Tibial artery (tissue), 4 donors: ENCODE measurements around the gene GRIK4.

Source experiments
- DNase-seq, 2 donors: peaks; one replicate each; pipeline ENCODE4 v3.0.0-alpha.2; 2019
- H3K27ac ChIP-seq, 2 donors: fragments of 200-600 bp; sonication (generic) in 1 of 2; 1 replicate in 1 of 2; 2 replicates in 1 of 2; pipeline ENCODE4 v1.5.1; 2018 to 2019; ENCODE audit warnings: mild to moderate bottlenecking in 1 of 2
- H3K27me3 ChIP-seq, 2 donors: fragments of 200-600 bp; sonication (generic) in 1 of 2; one replicate each; pipeline versions ENCODE4 v1.5.1 to v1.6.0; 2016 to 2019
- H3K36me3 ChIP-seq, 3 donors: fragments of 200-600 bp; sonication (generic) in 2 of 3; one replicate each; pipeline ENCODE4 v1.5.1; 2016 to 2019; ENCODE audit warnings: mild to moderate bottlenecking in 2 of 3
- H3K4me1 ChIP-seq, 4 donors: fragments of 200-600 bp; sonication (generic) in 2 of 4; 1 replicate in 3 of 4; 2 replicates in 1 of 4; pipeline ENCODE4 v1.5.1; 2016 to 2019
- H3K4me3 ChIP-seq, 2 donors: fragments of 200-600 bp; sonication (generic) in 1 of 2; 1 replicate in 1 of 2; 2 replicates in 1 of 2; pipeline ENCODE4 v1.5.1; 2018 to 2019; ENCODE audit warnings: mild to moderate bottlenecking in 2 of 2
- H3K9me3 ChIP-seq, 3 donors: fragments of 200-600 bp; sonication (generic) in 1 of 3; one replicate each; pipeline ENCODE4 v1.5.1; 2016 to 2019
- intact Hi-C: fragments of 100-400 bp; cut with DNase I; formaldehyde crosslinking; loops from one replicate; pipeline ENCODE4 v1.15.0; 2023; ENCODE audit warnings: low total_unique reads
- TF ChIP-seq, protein P1 (sequence below), 2 experiments: fragments of 200-600 bp in 1 of 2; fragments of 450-650 bp in 1 of 2; IDR thresholded peaks; one replicate each; pipeline ENCODE4 v1.5.1; 2017 to 2019; ENCODE audit warnings: antibody characterized with exemption in 2 of 2, mild to moderate bottlenecking in 1 of 2, moderate library complexity in 1 of 2

GRIK4 gene

DNA sequence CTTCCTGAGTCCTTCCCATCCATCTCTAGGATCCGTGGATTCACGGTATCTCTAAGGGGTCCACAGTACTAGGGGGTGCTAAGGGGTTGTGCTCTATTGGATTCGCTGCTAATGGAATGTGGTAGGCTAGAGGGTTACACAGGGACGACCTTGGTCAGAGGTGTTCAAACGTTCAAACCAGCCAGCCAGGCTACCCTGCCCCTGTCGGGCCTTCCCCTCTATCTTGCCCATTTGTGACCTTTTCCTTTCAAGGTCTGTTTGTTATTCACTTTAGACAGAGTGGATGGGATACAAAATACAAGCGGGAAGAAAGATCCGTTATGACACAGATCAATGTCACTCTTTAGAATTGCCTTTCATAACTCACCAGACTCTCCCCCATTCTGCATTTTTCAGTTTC lies 306.5 kb downstream of the GRIK4 start:
- Histone ChIP-seq H3K36me3 (no peaks in the 10 kb centered on the region), H3K4me1 (peaks cover 0 to 23% (median 3%) of the 10 kb centered on the region in 4 donors), H3K27me3 (peaks cover 0 to 12% of the 10 kb centered on the region in 2 donors), H3K27ac (no peak overlapping the region), H3K4me3 (no peak overlapping the region), H3K9me3 (no peaks in the 10 kb centered on the region)
- intact Hi-C loops, result no loop called here
- DNase-seq, result no peak
- TF ChIP-seq, protein P1, sequence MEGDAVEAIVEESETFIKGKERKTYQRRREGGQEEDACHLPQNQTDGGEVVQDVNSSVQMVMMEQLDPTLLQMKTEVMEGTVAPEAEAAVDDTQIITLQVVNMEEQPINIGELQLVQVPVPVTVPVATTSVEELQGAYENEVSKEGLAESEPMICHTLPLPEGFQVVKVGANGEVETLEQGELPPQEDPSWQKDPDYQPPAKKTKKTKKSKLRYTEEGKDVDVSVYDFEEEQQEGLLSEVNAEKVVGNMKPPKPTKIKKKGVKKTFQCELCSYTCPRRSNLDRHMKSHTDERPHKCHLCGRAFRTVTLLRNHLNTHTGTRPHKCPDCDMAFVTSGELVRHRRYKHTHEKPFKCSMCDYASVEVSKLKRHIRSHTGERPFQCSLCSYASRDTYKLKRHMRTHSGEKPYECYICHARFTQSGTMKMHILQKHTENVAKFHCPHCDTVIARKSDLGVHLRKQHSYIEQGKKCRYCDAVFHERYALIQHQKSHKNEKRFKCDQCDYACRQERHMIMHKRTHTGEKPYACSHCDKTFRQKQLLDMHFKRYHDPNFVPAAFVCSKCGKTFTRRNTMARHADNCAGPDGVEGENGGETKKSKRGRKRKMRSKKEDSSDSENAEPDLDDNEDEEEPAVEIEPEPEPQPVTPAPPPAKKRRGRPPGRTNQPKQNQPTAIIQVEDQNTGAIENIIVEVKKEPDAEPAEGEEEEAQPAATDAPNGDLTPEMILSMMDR (IDR thresholded peaks at IDR 0.05), result no peak

DNA sequence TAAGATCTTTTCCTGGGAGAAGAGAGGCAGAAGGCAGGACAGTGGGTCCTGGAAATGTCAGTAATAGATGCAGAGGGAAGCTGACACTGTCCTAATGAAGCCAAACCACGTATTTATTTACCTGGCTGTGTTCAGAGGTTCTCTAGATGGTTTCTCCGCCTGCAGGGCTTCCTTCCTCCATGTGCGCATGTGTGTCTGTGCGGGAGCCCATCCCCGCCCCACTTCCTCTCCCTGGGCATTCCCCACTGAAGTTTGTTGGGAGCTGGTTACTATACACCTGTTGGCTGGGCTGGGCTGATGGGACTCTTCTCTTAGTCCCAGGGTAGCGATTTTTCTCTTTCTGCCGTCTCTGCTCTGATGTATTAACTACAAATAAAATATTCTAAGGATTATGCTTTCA lies 307.5 kb downstream of the GRIK4 start:
- no peaks in the 10 kb centered on the region for H3K9me3 ChIP-seq
- H3K4me3 ChIP-seq, result no peak overlapping the region
- TF ChIP-seq, protein P1 (IDR thresholded peaks at IDR 0.05), result no peak
- no peaks in the 10 kb centered on the region for H3K36me3 ChIP-seq
- DNase-seq, result no peak
- H3K27me3 ChIP-seq, result peaks cover 0 to 17% of the 10 kb centered on the region in 2 donors
- intact Hi-C loops, result no loop called here
- H3K27ac ChIP-seq, result no peak overlapping the region
- H3K4me1 ChIP-seq, result peaks cover 0 to 23% (median 3%) of the 10 kb centered on the region in 4 donors

DNA sequence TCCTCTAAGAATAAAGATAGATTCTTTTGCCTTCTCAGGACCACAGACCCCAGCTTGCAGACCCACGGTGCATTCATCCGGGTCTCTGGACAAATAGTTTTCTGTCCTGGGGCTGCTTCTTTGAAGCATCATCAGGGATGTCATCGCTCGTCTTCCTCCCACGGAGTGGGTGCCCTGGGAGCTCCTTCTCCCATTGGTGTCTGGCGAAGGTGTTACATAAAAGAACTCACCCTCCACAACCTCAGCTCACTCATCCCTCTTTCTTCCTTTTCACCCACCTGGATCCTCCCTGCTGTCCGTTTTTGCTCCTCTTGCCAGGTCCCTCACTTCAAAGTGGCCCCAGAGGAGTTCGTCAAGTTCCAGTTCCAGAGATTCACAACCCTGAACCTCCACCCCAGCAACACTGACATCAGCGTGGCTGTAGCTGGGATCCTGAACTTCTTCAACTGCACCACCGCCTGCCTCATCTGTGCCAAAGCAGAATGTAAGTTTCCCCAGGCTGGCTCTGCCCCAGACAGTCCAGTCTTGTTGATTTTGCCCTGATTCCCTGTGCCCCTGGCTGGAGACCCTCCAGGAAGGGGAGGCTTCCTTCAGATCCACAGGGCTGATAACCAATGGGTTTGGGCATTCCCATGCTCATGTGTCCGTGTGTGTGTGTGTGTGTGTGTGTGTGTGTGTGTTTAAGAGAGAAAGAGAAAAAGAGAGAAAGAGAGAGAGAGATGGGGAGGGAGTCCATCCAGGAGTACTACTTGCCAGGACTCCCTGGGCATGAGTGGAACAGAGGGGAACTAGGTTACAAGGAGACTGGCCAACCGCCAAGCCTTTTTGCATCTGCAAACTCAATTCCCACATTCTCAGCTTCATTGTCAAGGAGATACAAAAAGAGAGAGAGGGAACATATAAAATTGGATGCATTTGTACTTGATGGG lies 308.2 kb downstream of the GRIK4 start:
- intact Hi-C loops, result no loop called here
- DNase-seq, result no peak
- no peak overlapping the region for H3K4me3 ChIP-seq
- no peaks in the 10 kb centered on the region for H3K9me3 ChIP-seq
- H3K36me3 ChIP-seq, result no peaks in the 10 kb centered on the region
- H3K27me3 ChIP-seq, result peaks cover 0 to 17% of the 10 kb centered on the region in 2 donors
- peaks cover 0 to 23% (median 3%) of the 10 kb centered on the region in 4 donors for H3K4me1 ChIP-seq
- TF ChIP-seq, protein P1 (IDR thresholded peaks at IDR 0.05), result no peak
- no peak overlapping the region for H3K27ac ChIP-seq

DNA sequence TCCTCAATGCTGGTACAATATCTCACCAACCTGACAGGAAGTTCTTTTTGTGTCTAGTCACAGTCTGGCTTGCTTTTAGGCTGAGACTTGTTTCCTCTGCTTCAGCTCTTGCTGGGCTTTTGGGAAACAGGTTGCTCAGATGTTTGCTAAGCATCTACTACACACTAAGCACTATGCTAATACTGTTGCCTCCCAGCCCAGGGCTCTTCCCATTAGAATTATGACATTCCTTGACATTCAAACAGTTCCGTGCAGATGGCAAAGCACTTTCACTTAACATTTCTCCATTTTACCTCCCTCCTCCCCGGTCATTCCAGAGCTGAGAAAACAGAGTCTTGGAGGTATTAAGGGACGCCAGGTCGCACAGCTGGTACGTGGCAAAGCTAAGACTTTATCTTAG lies 311.6 kb downstream of the GRIK4 start:
- peaks cover 0 to 27% of the 10 kb centered on the region in 2 donors for H3K27me3 ChIP-seq
- no peak overlapping the region for H3K27ac ChIP-seq
- no peak overlapping the region for H3K4me3 ChIP-seq
- H3K36me3 ChIP-seq, result no peaks in the 10 kb centered on the region
- no peaks in the 10 kb centered on the region for H3K9me3 ChIP-seq
- intact Hi-C loops, result no loop called here
- DNase-seq, result no peak
- H3K4me1 ChIP-seq, result no peaks in the 10 kb centered on the region
- TF ChIP-seq, protein P1 (IDR thresholded peaks at IDR 0.05), result no peak

DNA sequence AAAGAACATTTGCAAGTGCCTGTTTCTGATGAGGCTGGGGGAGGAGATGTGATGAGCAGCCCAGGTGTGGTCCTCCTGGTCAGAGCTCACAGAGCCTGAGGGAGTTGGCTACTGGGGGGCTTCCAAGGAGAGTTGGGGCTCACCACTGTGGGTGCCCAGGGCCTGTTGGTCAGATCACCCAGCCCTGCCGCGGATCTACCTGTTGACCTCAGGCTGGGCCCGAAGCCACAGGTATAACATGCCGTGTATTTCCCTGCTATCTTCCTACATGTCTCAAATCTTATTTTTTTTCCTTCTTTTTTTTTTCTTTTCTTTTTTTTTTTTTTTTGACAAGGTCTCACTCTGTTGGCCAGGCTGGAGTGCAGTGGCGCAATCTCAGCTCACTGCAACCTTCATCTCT lies 312.7 kb downstream of the GRIK4 start:
- no peak overlapping the region for H3K4me3 ChIP-seq
- H3K27me3 ChIP-seq, result peaks cover 0 to 34% of the 10 kb centered on the region in 2 donors
- no peak for DNase-seq
- no peaks in the 10 kb centered on the region for H3K36me3 ChIP-seq
- H3K27ac ChIP-seq, result no peak overlapping the region
- H3K9me3 ChIP-seq, result no peaks in the 10 kb centered on the region
- intact Hi-C loops, result no loop called here
- no peaks in the 10 kb centered on the region for H3K4me1 ChIP-seq
- TF ChIP-seq, protein P1 (IDR thresholded peaks at IDR 0.05), result no peak
